ENCODE measurements around the gene TENT4B.

TENT4B gene

GRCh38 chr16:50202926-50203624, 50.0 kb downstream of the TENT4B start:
- Mint-ChIP-seq H3K4me1 (peaks cover 84% of the 10 kb centered on the region), H3K9me3 (no peaks in the 10 kb centered on the region), H3K27ac (peak overlapping the region; percentile 20), H3K4me3 (no peak overlapping the region), H3K27me3 (no peaks in the 10 kb centered on the region), H3K36me3 (peaks cover 1% of the 10 kb centered on the region)

GRCh38 chr16:50203681-50204080, 50.6 kb downstream of the TENT4B start:
- Mint-ChIP-seq H3K9me3 (no peaks in the 10 kb centered on the region), H3K4me1 (peaks cover 84% of the 10 kb centered on the region), H3K27ac (peak overlapping the region; percentile 20), H3K36me3 (peaks cover 1% of the 10 kb centered on the region), H3K27me3 (no peaks in the 10 kb centered on the region), H3K4me3 (no peak overlapping the region)

- H3K27me3 Mint-ChIP-seq, result no peaks in the 10 kb centered on the region
- H3K36me3 Mint-ChIP-seq, result peaks cover 1% of the 10 kb centered on the region
- H3K4me3 Mint-ChIP-seq, result no peak overlapping the region
- no peak overlapping the region for H3K27ac Mint-ChIP-seq
- peaks cover 75% of the 10 kb centered on the region for H3K4me1 Mint-ChIP-seq
- H3K9me3 Mint-ChIP-seq, result no peaks in the 10 kb centered on the region
Observed at GRCh38 chr16:50204453-50205108, 51.5 kb downstream of the TENT4B start.

GRCh38 chr16:50207652-50208051, 54.5 kb downstream of the TENT4B start:
- H3K4me1 Mint-ChIP-seq, result peaks cover 66% of the 10 kb centered on the region
- peak overlapping the region; percentile 66 for H3K27ac Mint-ChIP-seq
- H3K4me3 Mint-ChIP-seq, result no peak overlapping the region
- no peaks in the 10 kb centered on the region for H3K36me3 Mint-ChIP-seq
- no peaks in the 10 kb centered on the region for H3K9me3 Mint-ChIP-seq
- H3K27me3 Mint-ChIP-seq, result no peaks in the 10 kb centered on the region

GRCh38 chr16:50208460-50208931, 55.4 kb downstream of the TENT4B start:
- Mint-ChIP-seq H3K27me3 (no peaks in the 10 kb centered on the region), H3K4me1 (peaks cover 58% of the 10 kb centered on the region), H3K27ac (peak overlapping the region; percentile 66), H3K36me3 (no peaks in the 10 kb centered on the region), H3K4me3 (no peak overlapping the region), H3K9me3 (no peaks in the 10 kb centered on the region)

GRCh38 chr16:50209546-50210265, 56.6 kb downstream of the TENT4B start:
- Mint-ChIP-seq H3K9me3 (no peaks in the 10 kb centered on the region), H3K27me3 (no peaks in the 10 kb centered on the region), H3K36me3 (no peaks in the 10 kb centered on the region), H3K4me1 (peaks cover 50% of the 10 kb centered on the region), H3K4me3 (no peak overlapping the region), H3K27ac (peak overlapping the region; percentile 81)

GRCh38 chr16:50210266-50211038, 57.3 kb downstream of the TENT4B start:
- H3K36me3 Mint-ChIP-seq, result no peaks in the 10 kb centered on the region
- no peaks in the 10 kb centered on the region for H3K27me3 Mint-ChIP-seq
- peak overlapping the region; percentile 81 for H3K27ac Mint-ChIP-seq
- peaks cover 45% of the 10 kb centered on the region for H3K4me1 Mint-ChIP-seq
- H3K9me3 Mint-ChIP-seq, result no peaks in the 10 kb centered on the region
- no peak overlapping the region for H3K4me3 Mint-ChIP-seq

- peaks cover 4% of the 10 kb centered on the region for H3K36me3 Mint-ChIP-seq
- peak overlapping the region; percentile 30 for H3K27ac Mint-ChIP-seq
- peaks cover 23% of the 10 kb centered on the region for H3K4me1 Mint-ChIP-seq
- H3K9me3 Mint-ChIP-seq, result no peaks in the 10 kb centered on the region
- H3K27me3 Mint-ChIP-seq, result no peaks in the 10 kb centered on the region
- no peak overlapping the region for H3K4me3 Mint-ChIP-seq
Observed at GRCh38 chr16:50213939-50214519, 60.9 kb downstream of the TENT4B start.

- H3K36me3 Mint-ChIP-seq, result peaks cover 4% of the 10 kb centered on the region
- peaks cover 14% of the 10 kb centered on the region for H3K4me1 Mint-ChIP-seq
- peak overlapping the region; percentile 70 for H3K27ac Mint-ChIP-seq
- no peaks in the 10 kb centered on the region for H3K9me3 Mint-ChIP-seq
- H3K4me3 Mint-ChIP-seq, result no peak overlapping the region
- H3K27me3 Mint-ChIP-seq, result no peaks in the 10 kb centered on the region
Observed at GRCh38 chr16:50215680-50216079, 62.6 kb downstream of the TENT4B start.

- Mint-ChIP-seq H3K36me3 (peaks cover 4% of the 10 kb centered on the region), H3K4me3 (no peak overlapping the region), H3K4me1 (peaks cover 13% of the 10 kb centered on the region), H3K27ac (no peak overlapping the region), H3K9me3 (no peaks in the 10 kb centered on the region), H3K27me3 (no peaks in the 10 kb centered on the region)
Observed at GRCh38 chr16:50216231-50216630, 63.1 kb downstream of the TENT4B start.

GRCh38 chr16:50219402-50219975, 66.4 kb downstream of the TENT4B start:
- Mint-ChIP-seq H3K27ac (no peak overlapping the region), H3K27me3 (no peaks in the 10 kb centered on the region), H3K4me3 (no peak overlapping the region), H3K9me3 (no peaks in the 10 kb centered on the region), H3K36me3 (peaks cover 8% of the 10 kb centered on the region), H3K4me1 (peaks cover 9% of the 10 kb centered on the region)

- Mint-ChIP-seq H3K9me3 (no peaks in the 10 kb centered on the region), H3K27me3 (no peaks in the 10 kb centered on the region), H3K4me1 (no peaks in the 10 kb centered on the region), H3K27ac (peak overlapping the region; percentile 38), H3K4me3 (no peak overlapping the region), H3K36me3 (peaks cover 12% of the 10 kb centered on the region)
Observed at GRCh38 chr16:50224286-50224685, 71.2 kb downstream of the TENT4B start.

- Mint-ChIP-seq H3K4me3 (no peak overlapping the region), H3K27ac (no peak overlapping the region), H3K9me3 (no peaks in the 10 kb centered on the region), H3K4me1 (no peaks in the 10 kb centered on the region), H3K36me3 (peaks cover 12% of the 10 kb centered on the region), H3K27me3 (no peaks in the 10 kb centered on the region)
Observed at GRCh38 chr16:50227120-50227519, 74.0 kb downstream of the TENT4B start.

- Mint-ChIP-seq H3K4me3 (no peak overlapping the region), H3K36me3 (peaks cover 12% of the 10 kb centered on the region), H3K9me3 (no peaks in the 10 kb centered on the region), H3K27me3 (no peaks in the 10 kb centered on the region), H3K4me1 (no peaks in the 10 kb centered on the region), H3K27ac (no peak overlapping the region)
Observed at GRCh38 chr16:50227665-50228064, 74.6 kb downstream of the TENT4B start.
